ENCODE data around the gene INPP4A.

- TF ChIP-seq POLR2AphosphoS5 (IDR thresholded peaks at IDR 0.05; ENCODE audit: low read depth) (no peak), CTCF (IDR thresholded peaks at IDR 0.05; ENCODE audit: insufficient read depth, low read length) (no peak), GABPA (IDR thresholded peaks at IDR 0.05; ENCODE audit: low read depth) (no peak)
Observed at GRCh38 chr2:98585386-98585785, 140.7 kb downstream of the INPP4A start.

All from HL-60 (cell line).